HG03139 (cell line): ENCODE measurements around the gene OXSM.

Experiments used
- ATAC-seq: cut with Tn5 transposase; IDR thresholded peaks from one replicate; pipeline ENCODE4 v1.9.1; 2021; ENCODE audit not compliant: unreplicated experiment

OXSM gene

DNA sequence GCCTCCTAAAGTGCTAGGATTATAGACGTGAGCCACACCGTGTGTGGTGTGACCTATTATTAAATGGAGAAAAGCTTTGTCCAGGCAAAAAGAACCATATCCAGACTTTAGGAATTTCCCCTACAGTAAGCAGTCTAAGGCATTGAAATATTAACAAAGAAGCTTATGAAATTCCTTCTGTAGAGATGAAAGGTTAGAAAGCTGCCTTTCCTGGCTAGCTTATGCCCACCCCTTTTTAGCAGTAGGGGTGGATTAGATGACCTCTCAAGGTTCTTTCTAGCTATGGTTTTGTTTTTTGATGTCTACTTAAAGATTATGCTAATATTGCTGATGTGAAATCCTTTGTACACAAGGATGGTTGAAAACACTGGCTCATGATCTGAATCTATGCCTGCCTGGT lies 13.9 kb downstream of the OXSM start:
- ATAC-seq, result no peak

- ATAC-seq, result no peak
These were observed 14.8 kb downstream of the OXSM start for GRCh38 chr3:25804676-25805075.

DNA sequence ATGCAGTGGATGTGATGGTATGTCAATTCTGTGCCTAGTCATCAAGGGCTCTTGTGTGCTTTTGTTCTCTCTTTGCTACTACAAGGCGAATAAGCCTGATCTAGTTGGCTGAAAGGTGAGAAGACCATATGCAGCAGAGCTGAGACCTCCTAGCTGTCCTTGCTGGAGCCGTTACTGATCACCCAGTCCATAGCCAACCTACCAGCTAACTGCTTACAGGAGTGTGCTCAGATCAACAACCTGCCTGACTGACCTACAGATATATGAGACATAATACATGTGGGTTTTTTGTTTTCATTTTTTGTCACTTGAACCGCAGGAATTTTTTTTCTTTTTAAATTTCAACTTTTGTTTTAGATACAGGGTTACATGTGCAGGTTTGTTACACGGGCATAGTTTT lies 22.8 kb downstream of the OXSM start:
- no peak for ATAC-seq

- no peak for ATAC-seq
These were observed 27.2 kb downstream of the OXSM start for GRCh38 chr3:25817107-25817506.

DNA sequence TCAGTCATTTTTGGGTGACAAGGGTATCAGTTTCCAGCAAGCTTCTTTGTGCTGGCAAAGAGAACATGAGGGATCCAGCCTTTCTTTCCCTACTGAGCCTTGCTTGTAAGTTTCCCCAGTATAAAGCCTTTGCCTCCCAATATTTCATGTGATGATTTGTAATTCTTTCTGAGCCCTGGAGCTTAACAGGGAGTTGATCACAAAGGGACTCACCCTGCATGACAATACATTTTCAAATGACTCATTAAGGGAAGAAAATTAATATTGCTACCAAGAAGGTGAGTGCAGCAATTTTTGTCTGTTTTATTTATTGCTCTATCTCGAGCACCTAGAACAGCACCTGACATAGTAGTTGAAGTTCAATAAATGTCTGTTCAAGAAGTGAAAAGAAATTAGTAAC lies 27.7 kb downstream of the OXSM start:
- ATAC-seq, result no peak

- no peak for ATAC-seq
These were observed 28.4 kb downstream of the OXSM start for GRCh38 chr3:25818335-25818734.

DNA sequence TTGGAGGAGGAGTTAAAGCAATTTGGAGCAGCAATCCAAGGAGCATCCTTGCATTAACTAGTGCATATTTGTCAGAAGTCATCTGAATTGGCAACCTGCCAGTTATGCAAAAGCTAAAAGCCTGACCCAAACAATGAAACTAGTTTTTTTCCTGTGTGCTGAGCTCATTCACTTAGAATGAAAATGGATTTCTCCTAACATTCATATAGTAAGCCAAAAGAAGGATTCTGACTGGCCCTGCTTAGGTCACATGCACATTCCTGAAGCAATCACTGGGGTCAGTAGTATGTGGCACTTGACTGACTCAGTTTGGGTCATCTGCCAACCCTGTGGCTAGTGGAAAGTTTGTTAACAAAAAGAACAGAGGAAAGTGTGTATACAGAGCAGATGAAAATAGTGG lies 30.5 kb downstream of the OXSM start:
- ATAC-seq, result no peak

DNA sequence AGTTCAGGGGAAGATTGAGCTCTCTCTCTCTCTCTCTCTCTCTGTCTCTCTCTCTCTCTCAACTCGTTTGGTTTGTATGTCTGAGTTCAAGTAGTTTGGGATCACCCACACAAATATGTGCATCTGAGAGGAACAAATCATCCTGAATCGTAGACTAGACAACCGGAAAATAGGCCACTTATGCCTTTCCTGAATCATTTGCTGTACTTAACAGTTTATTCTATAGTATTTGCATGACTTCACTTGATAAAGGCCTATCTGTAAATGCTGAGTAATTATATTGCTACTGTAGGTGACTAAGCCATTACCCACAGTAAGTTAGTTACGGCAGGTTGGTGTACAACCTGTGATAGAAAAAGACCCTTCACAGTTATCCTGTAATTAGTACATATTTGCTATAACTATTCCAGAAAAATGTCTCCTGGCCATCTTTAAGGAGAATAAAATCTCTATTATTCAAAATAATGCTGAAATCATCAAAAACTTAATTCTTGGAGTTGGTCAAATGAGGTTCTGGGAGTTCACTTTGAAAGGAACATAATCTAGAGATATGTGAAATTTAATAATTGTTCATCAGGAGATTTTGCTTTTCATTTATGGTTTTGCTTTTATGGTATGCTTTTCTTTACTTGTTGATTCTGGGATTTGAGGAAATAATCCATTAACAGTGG lies 31.1 kb downstream of the OXSM start:
- no peak for ATAC-seq

DNA sequence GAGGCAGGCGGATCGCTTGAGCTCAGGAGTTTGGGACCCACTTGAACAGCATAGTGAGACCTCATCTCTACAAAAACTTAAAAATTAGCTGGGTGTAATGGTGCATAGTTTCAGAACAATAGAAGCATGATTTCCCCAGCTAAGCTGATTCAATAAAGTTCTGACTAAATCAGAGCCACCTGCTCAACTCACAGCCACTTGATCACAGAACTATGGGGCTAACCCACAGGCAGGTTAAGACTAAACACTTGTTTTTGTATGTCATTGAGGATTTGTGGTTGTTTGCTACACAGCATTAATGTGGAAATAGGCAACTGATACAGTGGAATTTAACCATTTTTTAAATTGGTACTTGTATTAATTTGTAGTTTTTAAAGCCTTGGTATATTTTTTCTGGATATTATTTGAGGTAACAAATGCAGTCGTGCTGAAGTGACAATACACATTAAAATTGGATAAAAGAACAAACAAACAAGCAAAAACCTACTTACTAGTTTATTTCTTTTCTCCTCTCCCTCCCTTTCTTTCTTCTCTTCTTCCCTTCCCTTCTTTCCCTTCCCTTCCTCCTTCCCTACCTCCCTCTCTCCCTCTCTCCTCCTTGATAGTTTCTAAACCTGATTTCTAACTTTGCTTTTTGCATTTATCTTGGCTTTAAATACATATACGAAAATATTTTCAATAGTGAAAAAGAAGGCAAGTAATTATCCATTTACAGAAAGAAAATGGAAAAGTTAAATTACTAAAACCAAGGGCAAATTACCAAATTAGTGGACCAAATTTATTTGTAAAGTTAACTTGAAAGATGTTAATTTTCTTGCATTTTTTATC lies 32.1 kb downstream of the OXSM start:
- no peak for ATAC-seq

DNA sequence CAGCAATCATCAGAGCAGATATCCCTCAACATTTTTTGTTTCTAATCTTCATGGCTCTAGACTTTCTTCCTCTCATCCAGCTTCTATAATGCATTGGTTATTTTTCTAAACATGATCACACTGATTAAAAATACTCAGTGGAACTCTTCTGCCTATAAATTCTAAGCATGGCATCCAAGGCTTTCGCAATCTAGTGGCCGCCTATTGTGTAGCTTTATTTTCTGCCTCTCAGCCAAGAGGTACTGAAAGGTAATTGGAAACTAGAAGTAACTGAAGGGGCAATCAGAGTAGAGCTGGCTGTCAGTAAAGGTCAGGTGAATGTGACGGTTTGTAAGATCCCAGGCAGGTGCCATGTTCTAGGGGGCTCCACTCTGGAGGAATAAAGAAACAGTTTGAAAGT lies 33.4 kb downstream of the OXSM start:
- ATAC-seq, result no peak

GRCh38 chr3:25826510-25826909 lies 36.6 kb downstream of the OXSM start:
- no peak for ATAC-seq

GRCh38 chr3:25830373-25831280 lies 40.7 kb downstream of the OXSM start:
- no peak for ATAC-seq

- no peak for ATAC-seq
These were observed 41.7 kb downstream of the OXSM start for GRCh38 chr3:25831578-25831977.

- peak; percentile 70 for ATAC-seq
These were observed 44.5 kb downstream of the OXSM start for GRCh38 chr3:25834346-25834745.

- ATAC-seq, result no peak
These were observed 46.7 kb downstream of the OXSM start for GRCh38 chr3:25836579-25836978.

GRCh38 chr3:25837038-25837437 lies 47.1 kb downstream of the OXSM start:
- ATAC-seq, result no peak

GRCh38 chr3:25840099-25840498 lies 50.2 kb downstream of the OXSM start:
- ATAC-seq, result no peak

DNA sequence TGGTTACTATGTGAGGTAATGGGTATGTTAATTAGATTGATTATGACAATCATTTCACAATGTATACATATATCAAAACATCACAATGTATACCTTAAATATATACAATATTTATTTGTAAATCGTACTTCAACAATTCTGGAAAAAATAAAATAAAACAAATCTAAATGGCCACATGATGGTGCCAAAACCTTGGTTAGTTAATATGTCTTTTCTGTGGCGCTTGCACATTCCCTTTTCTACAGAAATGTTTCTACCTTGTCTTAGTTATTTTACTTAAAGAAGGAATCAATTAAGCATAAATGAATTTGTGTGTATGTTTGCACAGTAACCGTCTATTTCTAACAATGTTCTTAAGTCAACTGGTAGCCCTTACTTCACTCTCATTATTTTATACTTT lies 53.4 kb downstream of the OXSM start:
- no peak for ATAC-seq
